Caco-2 (cell line): ENCODE measurements around the gene TPSG1. TPM values are rescaled to one million over a fixed set of nuclear protein-coding genes. Genes with fewer than 3 reads are reported as not detected.

ENCODE experiments used
- BruUV-seq: library from RNA; stranded (reverse); fragments of 400-500 nt; replicated peaks from 2 replicates; lab custom pipeline; 2021; lab: Mats Ljungman, UMichigan
- CTCF ChIA-PET: fragments of 300-600 bp; sonication (Branson Sonifier 250); formaldehyde crosslinking; loops from one replicate; lab custom pipeline; 2022; ENCODE audit warnings: antibody characterized with exemption; lab: Charles Lee
- POLR2A ChIA-PET: fragments of 300-600 bp; sonication (Branson Sonifier 250); formaldehyde crosslinking; loops from one replicate; lab custom pipeline; 2022; ENCODE audit warnings: antibody characterized with exemption; lab: Charles Lee
- DNase-seq, 2 experiments: peaks; one replicate each; pipeline versions ENCODE4 v3.0.0 to v3.0.0-alpha.2; 2020 to 2022
- H3K27me3 ChIP-seq: replicated peaks from 2 replicates; pipeline ENCODE4 v1.6.0; 2011; ENCODE audit warnings: low read length; ENCODE audit not compliant: control insufficient read depth, insufficient read depth
- H3K36me3 ChIP-seq: 2 replicates; pipeline ENCODE4 v1.5.1; 2011; ENCODE audit warnings: low read length; ENCODE audit not compliant: control insufficient read depth, insufficient read depth
- H3K4me1 ChIP-seq: fragments of 250-450 bp; sonication (Bioruptor Pico); 2 replicates; pipeline ENCODE4 v1.5.1; 2020; ENCODE audit warnings: mild to moderate bottlenecking
- H3K4me3 ChIP-seq: 2 replicates; pipeline ENCODE4 v1.5.1; 2011; ENCODE audit warnings: low read depth, mild to moderate bottlenecking, control low read depth, low read length
- H3K9me3 ChIP-seq: fragments of 250-450 bp; sonication (Bioruptor Pico); 2 replicates; pipeline ENCODE4 v1.5.1; 2020; ENCODE audit warnings: mild to moderate bottlenecking, moderate library complexity
- H3K27ac Mint-ChIP-seq: one replicate; pipeline ENCODE4 v1.8.0; 2022; ENCODE audit warnings: mixed read lengths; ENCODE audit not compliant: unreplicated experiment
- H3K27me3 Mint-ChIP-seq: one replicate; pipeline ENCODE4 v1.8.0; 2022; ENCODE audit warnings: mixed read lengths; ENCODE audit not compliant: insufficient read depth, unreplicated experiment
- H3K36me3 Mint-ChIP-seq: one replicate; pipeline ENCODE4 v1.8.0; 2022; ENCODE audit warnings: mild to moderate bottlenecking, mixed read lengths; ENCODE audit not compliant: insufficient read depth, unreplicated experiment
- H3K4me1 Mint-ChIP-seq: one replicate; pipeline ENCODE4 v1.8.0; 2022; ENCODE audit warnings: low read depth, mixed read lengths; ENCODE audit not compliant: unreplicated experiment
- H3K4me3 Mint-ChIP-seq: one replicate; pipeline ENCODE4 v1.8.0; 2022; ENCODE audit warnings: mild to moderate bottlenecking, moderate library complexity, mixed read lengths; ENCODE audit not compliant: unreplicated experiment
- H3K9me3 Mint-ChIP-seq: one replicate; pipeline ENCODE4 v1.8.0; 2022; ENCODE audit warnings: mixed read lengths; ENCODE audit not compliant: unreplicated experiment
- intact Hi-C: fragments of 100-400 bp; cut with micrococcal nuclease; formaldehyde crosslinking; loops from one replicate; pipeline ENCODE4 v1.10.0; 2022; ENCODE audit not compliant: unreplicated experiment
- total RNA-seq: library from RNA; stranded (reverse); gene quantifications from 2 replicates; pipeline ENCODE4 v1.2.3, GENCODE V29; 2022
- TF ChIP-seq, protein P1 (sequence below), 2 experiments: fragments of 200-600 bp in 1 of 2; IDR thresholded peaks; 1 replicate in 1 of 2; 2 replicates in 1 of 2; pipeline versions ENCODE4 v1.5.1 to v1.8.0; 2011 to 2022; ENCODE audit warnings: antibody characterized with exemption in 1 of 2, control low read depth in 1 of 2, inconsistent platforms in 1 of 2, low read depth in 1 of 2, low read length in 1 of 2, mild to moderate bottlenecking in 1 of 2, moderate library complexity in 1 of 2; ENCODE audit not compliant: insufficient read depth in 1 of 2, severe bottlenecking in 1 of 2, unreplicated experiment in 1 of 2

Gene TPSG1
- total RNA-seq, 1 experiment from 2014 or later = not detected

DNA sequence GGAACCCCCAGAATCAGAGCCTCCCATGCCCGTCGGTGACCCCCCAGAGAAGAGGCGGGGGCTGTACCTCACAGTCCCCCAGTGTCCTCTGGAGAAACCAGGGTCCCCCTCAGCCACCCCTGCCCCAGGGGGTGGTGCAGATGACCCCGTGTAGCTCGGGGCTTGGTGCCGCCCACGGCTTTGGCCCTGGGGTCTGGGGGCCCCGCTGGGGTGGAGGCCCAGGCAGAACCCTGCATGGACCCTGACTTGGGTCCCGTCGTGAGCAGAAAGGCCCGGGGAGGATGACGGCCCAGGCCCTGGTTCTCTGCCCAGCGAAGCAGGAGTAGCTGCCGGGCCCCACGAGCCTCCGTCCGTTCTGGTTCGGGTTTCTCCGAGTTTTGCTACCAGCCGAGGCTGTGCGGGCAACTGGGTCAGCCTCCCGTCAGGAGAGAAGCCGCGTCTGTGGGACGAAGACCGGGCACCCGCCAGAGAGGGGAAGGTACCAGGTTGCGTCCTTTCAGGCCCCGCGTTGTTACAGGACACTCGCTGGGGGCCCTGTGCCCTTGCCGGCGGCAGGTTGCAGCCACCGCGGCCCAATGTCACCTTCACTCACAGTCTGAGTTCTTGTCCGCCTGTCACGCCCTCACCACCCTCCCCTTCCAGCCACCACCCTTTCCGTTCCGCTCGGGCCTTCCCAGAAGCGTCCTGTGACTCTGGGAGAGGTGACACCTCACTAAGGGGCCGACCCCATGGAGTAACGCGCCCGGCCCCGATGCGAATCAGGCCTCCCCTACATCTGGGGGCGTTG is 4.0 kb downstream of the TPSG1 start:
- H3K36me3 ChIP-seq = no peaks in the 10 kb centered on the region
- TF ChIP-seq, protein P1, sequence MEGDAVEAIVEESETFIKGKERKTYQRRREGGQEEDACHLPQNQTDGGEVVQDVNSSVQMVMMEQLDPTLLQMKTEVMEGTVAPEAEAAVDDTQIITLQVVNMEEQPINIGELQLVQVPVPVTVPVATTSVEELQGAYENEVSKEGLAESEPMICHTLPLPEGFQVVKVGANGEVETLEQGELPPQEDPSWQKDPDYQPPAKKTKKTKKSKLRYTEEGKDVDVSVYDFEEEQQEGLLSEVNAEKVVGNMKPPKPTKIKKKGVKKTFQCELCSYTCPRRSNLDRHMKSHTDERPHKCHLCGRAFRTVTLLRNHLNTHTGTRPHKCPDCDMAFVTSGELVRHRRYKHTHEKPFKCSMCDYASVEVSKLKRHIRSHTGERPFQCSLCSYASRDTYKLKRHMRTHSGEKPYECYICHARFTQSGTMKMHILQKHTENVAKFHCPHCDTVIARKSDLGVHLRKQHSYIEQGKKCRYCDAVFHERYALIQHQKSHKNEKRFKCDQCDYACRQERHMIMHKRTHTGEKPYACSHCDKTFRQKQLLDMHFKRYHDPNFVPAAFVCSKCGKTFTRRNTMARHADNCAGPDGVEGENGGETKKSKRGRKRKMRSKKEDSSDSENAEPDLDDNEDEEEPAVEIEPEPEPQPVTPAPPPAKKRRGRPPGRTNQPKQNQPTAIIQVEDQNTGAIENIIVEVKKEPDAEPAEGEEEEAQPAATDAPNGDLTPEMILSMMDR (IDR thresholded peaks at IDR 0.05; ENCODE audit: insufficient read depth in 1 of 2, low read depth in 1 of 2, low read length in 1 of 2, severe bottlenecking in 1 of 2, unreplicated experiment in 1 of 2) = no peak
- H3K27me3 Mint-ChIP-seq = peaks cover 2% of the 10 kb centered on the region
- no peak overlapping the region for H3K4me3 Mint-ChIP-seq
- H3K4me1 ChIP-seq = no peaks in the 10 kb centered on the region
- DNase-seq = no peak
- H3K36me3 Mint-ChIP-seq = no peaks in the 10 kb centered on the region
- H3K27ac Mint-ChIP-seq = no peak overlapping the region
- ChIA-PET CTCF (no interaction called here), POLR2A (no interaction called here)
- H3K4me1 Mint-ChIP-seq = no peaks in the 10 kb centered on the region
- no peaks in the 10 kb centered on the region for H3K9me3 Mint-ChIP-seq
- H3K9me3 ChIP-seq = no peaks in the 10 kb centered on the region
- H3K4me3 ChIP-seq = no peak overlapping the region
- H3K27me3 ChIP-seq = no peaks in the 10 kb centered on the region
- intact Hi-C loops = no loop called here
- no TSS peak for BruUV-seq

DNA sequence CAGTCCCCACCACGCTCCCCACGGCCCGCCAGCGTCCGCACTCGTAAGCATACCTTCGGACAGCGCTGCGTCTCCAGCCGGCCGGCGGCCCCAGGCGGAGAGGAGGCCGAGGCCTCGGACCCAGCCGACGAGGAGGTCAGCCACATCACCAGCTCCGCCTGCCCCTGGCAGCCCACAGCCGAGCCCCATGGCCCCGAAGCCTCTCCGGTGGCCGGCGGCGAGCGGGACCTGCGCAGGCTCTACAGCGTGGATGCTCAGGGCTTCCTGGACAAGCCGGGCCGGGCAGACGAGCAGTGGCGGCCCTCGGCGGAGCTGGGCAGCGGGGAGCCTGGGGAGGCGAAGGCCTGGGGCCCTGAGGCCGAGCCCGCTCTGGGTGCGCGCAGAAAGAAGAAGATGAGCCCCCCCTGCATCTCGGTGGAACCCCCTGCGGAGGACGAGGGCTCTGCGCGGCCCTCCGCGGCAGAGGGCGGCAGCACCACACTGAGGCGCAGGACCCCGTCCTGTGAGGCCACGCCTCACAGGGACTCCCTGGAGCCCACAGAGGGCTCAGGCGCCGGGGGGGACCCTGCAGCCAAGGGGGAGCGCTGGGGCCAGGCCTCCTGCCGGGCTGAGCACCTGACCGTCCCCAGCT is 4.9 kb downstream of the TPSG1 start:
- ChIA-PET POLR2A (no interaction called here), CTCF (no interaction called here)
- Mint-ChIP-seq H3K4me3 (no peak overlapping the region), H3K27me3 (peaks cover 2% of the 10 kb centered on the region), H3K9me3 (no peaks in the 10 kb centered on the region), H3K36me3 (no peaks in the 10 kb centered on the region), H3K4me1 (no peaks in the 10 kb centered on the region), H3K27ac (no peak overlapping the region)
- Histone ChIP-seq H3K9me3 (no peaks in the 10 kb centered on the region), H3K36me3 (no peaks in the 10 kb centered on the region), H3K27me3 (no peaks in the 10 kb centered on the region), H3K4me1 (no peaks in the 10 kb centered on the region), H3K4me3 (no peak overlapping the region)
- TF ChIP-seq, protein P1 (IDR thresholded peaks at IDR 0.05; ENCODE audit: insufficient read depth in 1 of 2, low read depth in 1 of 2, low read length in 1 of 2, severe bottlenecking in 1 of 2, unreplicated experiment in 1 of 2) = no peak
- no peak for DNase-seq
- BruUV-seq = no TSS peak
- intact Hi-C loops = no loop called here

DNA sequence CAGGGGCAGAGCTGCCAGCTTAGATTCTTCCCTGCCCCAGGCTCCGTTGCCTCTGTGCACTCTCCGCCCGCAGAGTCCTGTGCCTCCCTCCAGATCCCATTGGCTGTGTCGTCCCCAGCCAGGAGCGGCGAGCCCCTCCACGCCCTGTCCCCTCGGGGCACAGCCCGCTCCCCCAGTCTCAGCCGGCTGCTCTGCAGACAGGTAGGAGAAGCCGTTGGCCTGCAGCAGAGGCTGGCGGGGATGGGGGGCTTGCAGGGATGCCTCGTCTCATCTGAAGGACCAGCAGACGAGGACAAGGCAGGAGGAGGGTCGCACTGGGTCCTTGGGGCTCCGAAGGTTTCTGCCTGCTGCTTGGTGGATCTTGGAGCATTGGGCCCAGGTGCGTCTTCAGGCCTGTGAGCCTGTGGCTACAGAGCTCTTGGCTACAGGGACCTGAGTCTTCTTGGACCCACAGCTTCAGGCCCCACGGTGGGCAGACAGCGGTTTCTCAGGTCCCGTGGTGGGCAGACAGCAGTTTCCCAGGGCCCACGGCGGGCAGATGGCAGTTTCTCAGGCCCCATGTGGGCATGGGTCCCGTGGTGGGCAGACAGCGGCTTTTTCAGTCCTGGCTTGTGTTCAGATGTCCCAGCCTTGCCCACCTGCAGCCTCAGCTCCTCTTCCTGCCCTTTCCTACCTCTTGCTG is 6.0 kb downstream of the TPSG1 start:
- ChIA-PET POLR2A (no interaction called here), CTCF (no interaction called here)
- no peak overlapping the region for H3K27ac Mint-ChIP-seq
- no peaks in the 10 kb centered on the region for H3K36me3 Mint-ChIP-seq
- Histone ChIP-seq H3K4me3 (no peak overlapping the region), H3K9me3 (no peaks in the 10 kb centered on the region), H3K36me3 (no peaks in the 10 kb centered on the region), H3K4me1 (no peaks in the 10 kb centered on the region), H3K27me3 (no peaks in the 10 kb centered on the region)
- intact Hi-C loops = no loop called here
- H3K27me3 Mint-ChIP-seq = peaks cover 2% of the 10 kb centered on the region
- no peak for DNase-seq
- TF ChIP-seq, protein P1 (IDR thresholded peaks at IDR 0.05; ENCODE audit: insufficient read depth in 1 of 2, low read depth in 1 of 2, low read length in 1 of 2, severe bottlenecking in 1 of 2, unreplicated experiment in 1 of 2) = no peak
- H3K9me3 Mint-ChIP-seq = no peaks in the 10 kb centered on the region
- no peak overlapping the region for H3K4me3 Mint-ChIP-seq
- no peaks in the 10 kb centered on the region for H3K4me1 Mint-ChIP-seq
- BruUV-seq = no TSS peak
